Measurements from ENCODE around the gene MCM9.
"Not testable (repeated sequence)": the region's sequence is repeated elsewhere in the genome, so short reads cannot be mapped to it uniquely, and the experiment has no call there.

- TF ChIP-seq YY1 (IDR thresholded peaks at IDR 0.05; ENCODE audit: insufficient read depth, insufficient read length); ZNF274 (IDR thresholded peaks at IDR 0.05; ENCODE audit: low read depth, low read length); SUZ12 (IDR thresholded peaks at IDR 0.05; ENCODE audit: extremely low read depth, insufficient read depth, insufficient read length): not testable (repeated sequence)
Measured at GRCh38 chr6:118796548-118796947, 138.4 kb downstream of the MCM9 start.
